Right cardiac atrium (tissue), 5 donors: ENCODE measurements around the gene SCYGR7. TPM values are rescaled to one million over a fixed set of nuclear protein-coding genes. Genes with fewer than 3 reads are reported as not detected.

Experiments used
- ATAC-seq, 2 donors: fragments of 200-7000 bp; cut with Tn5 transposase; one replicate each; pipeline versions ENCODE4 v1.8.0 to v1.9.1; 2020; ENCODE audit warnings: moderate library complexity in 2 of 2, mild to moderate bottlenecking in 1 of 2
- DNase-seq, 3 donors: peaks; one replicate each; pipeline ENCODE4 v3.0.0-alpha.2; 2020
- H3K27ac ChIP-seq: one replicate; pipeline ENCODE4 v1.5.1; 2013; ENCODE audit warnings: mild to moderate bottlenecking, low read length, control low read depth, moderate library complexity
- H3K27me3 ChIP-seq: one replicate; pipeline ENCODE4 v1.6.1; 2013; ENCODE audit not compliant: control insufficient read depth, insufficient read depth
- H3K4me1 ChIP-seq: one replicate; pipeline ENCODE4 v1.6.1; 2013; ENCODE audit warnings: low read length; ENCODE audit not compliant: control insufficient read depth, insufficient read depth
- H3K4me3 ChIP-seq: one replicate; pipeline ENCODE4 v1.5.1; 2013; ENCODE audit warnings: low read length, control low read depth
- H3K9me3 ChIP-seq: one replicate; pipeline ENCODE4 v1.6.1; 2013; ENCODE audit warnings: low read length; ENCODE audit not compliant: control insufficient read depth
- WGBS: extraction: QIAGEN DNeasy Blood & Tissue Kit; methylation state at CpG from one replicate; pipeline ENCODE4 v1.1.7; 2013; 5-methylcytosine and 5-hydroxymethylcytosine counted together
- intact Hi-C, 4 donors: fragments of 100-400 bp; cut with DNase I; formaldehyde crosslinking; loops; one replicate each; pipeline versions ENCODE4 v1.11.0 to v1.14.0; 2022 to 2023
- long read RNA-seq, 4 donors: library from polyadenylated mRNA; unstranded; transcript quantifications; one replicate each; pipeline ENCODE4 v2.0.0, GENCODE V29; 2020 to 2021
- polyA plus RNA-seq: library from polyadenylated mRNA; stranded (reverse); fragments of 200-250 nt; gene quantifications from one replicate; pipeline ENCODE4 v1.2.3, GENCODE V29; 2013
- total RNA-seq, 4 donors: library from RNA; stranded (reverse); fragmentation: NEBNext Ultra II Directional; extraction: Animal tissue kit (Norgen Biotek cat#: 25700); gene quantifications; one replicate each; pipeline ENCODE4 v1.2.1, GENCODE V29; 2021
- donor health status: healthy with polysubstance abuse.
- donor health status: DM: no; HTN: yes; CAD: no.
- donor health status: DM: no; HTN: no; CAD: no.
- donor health status: DM: no; HTN: yes; CAD: no; lungs with severe emphysema.
- donor health status: DM: yes; HTN: yes; CAD: no.

SCYGR7 gene
- total RNA-seq, result not detected
- not detected for polyA plus RNA-seq
- long read RNA-seq, donor 1, result 0 reads
- long read RNA-seq, donor 2, result 0 reads
- long read RNA-seq, donor 3, result 0 reads
- long read RNA-seq, donor 4, result 0 reads

- Histone ChIP-seq H3K4me3 (no peak within 1 kb of the TSS), H3K27ac (no peak within 1 kb of the TSS), H3K27me3 (no peaks in the 10 kb centered on the region), H3K4me1 (no peaks in the 10 kb centered on the region), H3K9me3 (no peaks in the 10 kb centered on the region)
- intact Hi-C loops, result no loop called here
- WGBS, result 96% methylated on average over 5 of the region's 5 CpGs
- DNase-seq, result no peak
- no peak for ATAC-seq
Observed at GRCh38 chr2:227728035-227728434, at the start of gene SCYGR7. Gene SCYGR7 (plus strand): TSS chr2:227728335. CDS start chr2:227728335, 0 bp downstream.

- DNase-seq, result no peak
- WGBS, result 80% methylated on average over 5 of the region's 5 CpGs
- no peak for ATAC-seq
- Histone ChIP-seq H3K27ac (no peak overlapping the region), H3K9me3 (no peaks in the 10 kb centered on the region), H3K4me3 (no peak overlapping the region), H3K4me1 (no peaks in the 10 kb centered on the region), H3K27me3 (no peaks in the 10 kb centered on the region)
- intact Hi-C loops, result no loop called here
Observed at GRCh38 chr2:227684258-227684657, 43.9 kb upstream of the SCYGR7 start.

- no peak overlapping the region for H3K27ac ChIP-seq
- DNase-seq, result no peak
- ATAC-seq, result no peak
- H3K4me3 ChIP-seq, result no peak overlapping the region
- H3K9me3 ChIP-seq, result no peaks in the 10 kb centered on the region
- H3K27me3 ChIP-seq, result no peaks in the 10 kb centered on the region
- no peaks in the 10 kb centered on the region for H3K4me1 ChIP-seq
- intact Hi-C loops, result no loop called here
- WGBS, result 72% methylated on average over 3 of the region's 3 CpGs
Observed at GRCh38 chr2:227687189-227687588, 40.9 kb upstream of the SCYGR7 start.

GRCh38 chr2:227696990-227697679, 31.0 kb upstream of the SCYGR7 start:
- WGBS, result 39% methylated on average over 2 of the region's 2 CpGs
- no peak overlapping the region for H3K4me3 ChIP-seq
- H3K27me3 ChIP-seq, result no peaks in the 10 kb centered on the region
- no peaks in the 10 kb centered on the region for H3K4me1 ChIP-seq
- intact Hi-C loops, result no loop called here
- DNase-seq, result no peak
- peak in 1 of 2 donors; percentile 71 for ATAC-seq
- no peak overlapping the region for H3K27ac ChIP-seq
- H3K9me3 ChIP-seq, result no peaks in the 10 kb centered on the region

- ATAC-seq, result no peak
- 78% methylated on average over 3 of the region's 3 CpGs for WGBS
- intact Hi-C loops, result no loop called here
- H3K4me3 ChIP-seq, result no peak overlapping the region
- no peaks in the 10 kb centered on the region for H3K9me3 ChIP-seq
- H3K27me3 ChIP-seq, result no peaks in the 10 kb centered on the region
- H3K27ac ChIP-seq, result no peak overlapping the region
- no peaks in the 10 kb centered on the region for H3K4me1 ChIP-seq
- no peak for DNase-seq
Observed at GRCh38 chr2:227701556-227701955, 26.6 kb upstream of the SCYGR7 start.

GRCh38 chr2:227703280-227703732, 24.8 kb upstream of the SCYGR7 start:
- ATAC-seq (no peak), DNase-seq (no peak)
- WGBS, result 58% methylated on average over 4 of the region's 4 CpGs
- H3K27me3 ChIP-seq, result no peaks in the 10 kb centered on the region
- no peaks in the 10 kb centered on the region for H3K9me3 ChIP-seq
- intact Hi-C loops, result no loop called here
- H3K4me3 ChIP-seq, result no peak overlapping the region
- H3K27ac ChIP-seq, result no peak overlapping the region
- no peaks in the 10 kb centered on the region for H3K4me1 ChIP-seq

- H3K4me1 ChIP-seq, result no peaks in the 10 kb centered on the region
- 75% methylated on average over 3 of the region's 3 CpGs for WGBS
- ATAC-seq (no peak), DNase-seq (no peak)
- no peak overlapping the region for H3K27ac ChIP-seq
- no peak overlapping the region for H3K4me3 ChIP-seq
- H3K9me3 ChIP-seq, result no peaks in the 10 kb centered on the region
- no peaks in the 10 kb centered on the region for H3K27me3 ChIP-seq
- intact Hi-C loops, result no loop called here
Observed at GRCh38 chr2:227703961-227704360, 24.2 kb upstream of the SCYGR7 start.

GRCh38 chr2:227706859-227707258, 21.3 kb upstream of the SCYGR7 start:
- WGBS, result 83% methylated on average over 4 of the region's 4 CpGs
- Histone ChIP-seq H3K27me3 (no peaks in the 10 kb centered on the region), H3K9me3 (no peaks in the 10 kb centered on the region), H3K27ac (no peak overlapping the region), H3K4me3 (no peak overlapping the region), H3K4me1 (no peaks in the 10 kb centered on the region)
- intact Hi-C loops, result no loop called here
- no peak for DNase-seq
- peak in 1 of 2 donors; percentile 55 for ATAC-seq

GRCh38 chr2:227707390-227707789, 20.7 kb upstream of the SCYGR7 start:
- 81% methylated on average over 6 of the region's 6 CpGs for WGBS
- no peak for ATAC-seq
- intact Hi-C loops, result no loop called here

GRCh38 chr2:227710986-227711385, 17.1 kb upstream of the SCYGR7 start:
- Histone ChIP-seq H3K9me3 (no peaks in the 10 kb centered on the region), H3K27me3 (no peaks in the 10 kb centered on the region), H3K27ac (no peak overlapping the region), H3K4me3 (no peak overlapping the region), H3K4me1 (no peaks in the 10 kb centered on the region)
- WGBS, result 95% methylated on average over 7 of the region's 7 CpGs
- DNase-seq (no peak), ATAC-seq (no peak)
- intact Hi-C loops, result no loop called here

More at GRCh38 chr2:227707390-227707789, 20.7 kb upstream of the SCYGR7 start:
- Histone ChIP-seq H3K9me3 (no peaks in the 10 kb centered on the region), H3K27ac (no peak overlapping the region), H3K27me3 (no peaks in the 10 kb centered on the region), H3K4me1 (no peaks in the 10 kb centered on the region), H3K4me3 (no peak overlapping the region)
- DNase-seq, result no peak

GRCh38 chr2:227713291-227713690, 14.8 kb upstream of the SCYGR7 start:
- ATAC-seq, result no peak
- no peak overlapping the region for H3K4me3 ChIP-seq
- no peak overlapping the region for H3K27ac ChIP-seq
- H3K27me3 ChIP-seq, result no peaks in the 10 kb centered on the region
- intact Hi-C loops, result no loop called here
- H3K4me1 ChIP-seq, result no peaks in the 10 kb centered on the region
- WGBS, result 94% methylated on average over 1 of the region's 1 CpG
- DNase-seq, result no peak
- H3K9me3 ChIP-seq, result no peaks in the 10 kb centered on the region
